NCI-H2196 treated with DMSO at 0.1 percent for 48 hours (cell line): ENCODE data around the gene OR9G1.
"Not testable (repeated sequence)": the region's sequence is repeated elsewhere in the genome, so short reads cannot be mapped to it uniquely, and the experiment has no call there.

Source experiments
- DNase-seq: peaks from one replicate; lab custom pipeline; 2025; ENCODE audit not compliant: unreplicated experiment; lab: John Stamatoyannopoulos, UW

OR9G1 gene

GRCh38 chr11:56698795-56699194 lies at the start of gene OR9G1:
Gene OR9G1, plus strand, starts transcription at chr11:56699095. Its CDS starts 1,293 bp downstream, at chr11:56700388.
- DNase-seq, result no peak

- no peak for DNase-seq
Measured at GRCh38 chr11:56659755-56660154, 39.1 kb upstream of the OR9G1 start.

GRCh38 chr11:56663386-56663785 lies 35.5 kb upstream of the OR9G1 start, which contains the start of gene OR5AR1:
Gene OR5AR1, plus strand, starts transcription at chr11:56663686. Its CDS starts 0 bp downstream, at chr11:56663686.
- DNase-seq, result no peak

GRCh38 chr11:56670984-56671383 lies 27.9 kb upstream of the OR9G1 start:
- DNase-seq, result no peak

- DNase-seq, result no peak
Measured at GRCh38 chr11:56688554-56689100, 10.3 kb upstream of the OR9G1 start.

GRCh38 chr11:56691179-56691578 lies 7.7 kb upstream of the OR9G1 start:
- DNase-seq, result not testable (repeated sequence)

GRCh38 chr11:56693428-56693827 lies 5.5 kb upstream of the OR9G1 start:
- no peak for DNase-seq

GRCh38 chr11:56700242-56700913 lies 1.5 kb downstream of the OR9G1 start:
- no peak for DNase-seq

GRCh38 chr11:56700914-56701485 lies 2.1 kb downstream of the OR9G1 start:
- no peak for DNase-seq

- DNase-seq, result no peak
Measured at GRCh38 chr11:56705784-56706396, 7.0 kb downstream of the OR9G1 start.

GRCh38 chr11:56706486-56706885 lies 7.6 kb downstream of the OR9G1 start:
- no peak for DNase-seq

- DNase-seq, result no peak
Measured at GRCh38 chr11:56714206-56714605, 15.3 kb downstream of the OR9G1 start.

- DNase-seq, result no peak
Measured at GRCh38 chr11:56716379-56716854, 17.5 kb downstream of the OR9G1 start.

GRCh38 chr11:56720513-56720912 lies 21.6 kb downstream of the OR9G1 start:
- DNase-seq, result no peak

- no peak for DNase-seq
Measured at GRCh38 chr11:56740107-56740506, 41.2 kb downstream of the OR9G1 start.

- DNase-seq, result no peak
Measured at GRCh38 chr11:56740886-56741285, 42.0 kb downstream of the OR9G1 start.

- DNase-seq, result no peak
Measured at GRCh38 chr11:56748597-56748996, 49.7 kb downstream of the OR9G1 start, which contains the start of gene OR9G4. Gene OR9G4, minus strand, starts transcription at chr11:56748697. Its CDS starts 4,931 bp downstream, at chr11:56743766.

- no peak for DNase-seq
Measured at GRCh38 chr11:56750190-56750589, 51.3 kb downstream of the OR9G1 start.

GRCh38 chr11:56751480-56751879 lies 52.6 kb downstream of the OR9G1 start:
- DNase-seq, result no peak
